IPS-NIHi7 (cell line): Measurements from ENCODE around the gene TSKU.

Experiments used
- DNase-seq: peaks from one replicate; pipeline ENCODE4 v3.0.0; 2012; ENCODE audit warnings: mixed read lengths; ENCODE audit errors: extremely low spot score

Gene TSKU

GRCh38 chr11:76770642-76771445 is 12.3 kb upstream of the TSKU start:
- no peak for DNase-seq

GRCh38 chr11:76771446-76772099 is 11.6 kb upstream of the TSKU start:
- no peak for DNase-seq

- no peak for DNase-seq
These were observed 10.9 kb upstream of the TSKU start for GRCh38 chr11:76772100-76772782.

GRCh38 chr11:76772783-76773106 is 10.4 kb upstream of the TSKU start:
- no peak for DNase-seq

- DNase-seq: no peak
These were observed 9.2 kb upstream of the TSKU start for GRCh38 chr11:76773921-76774361.

GRCh38 chr11:76776472-76776871 is 6.7 kb upstream of the TSKU start:
- DNase-seq: no peak

GRCh38 chr11:76777305-76777704 is 5.9 kb upstream of the TSKU start:
- DNase-seq: no peak

GRCh38 chr11:76777876-76778275 is 5.3 kb upstream of the TSKU start:
- DNase-seq: no peak

- DNase-seq: no peak
These were observed 4.3 kb upstream of the TSKU start for GRCh38 chr11:76778874-76779273.

- DNase-seq: no peak
These were observed 1.9 kb upstream of the TSKU start for GRCh38 chr11:76781046-76781801.

- DNase-seq: no peak
These were observed 1.2 kb upstream of the TSKU start for GRCh38 chr11:76781807-76782530.

- peak; percentile 89 for DNase-seq
These were observed 444 bp upstream of the TSKU start for GRCh38 chr11:76782531-76783293.

- peak; percentile 96 for DNase-seq
These were observed 999 bp downstream of the TSKU start for GRCh38 chr11:76783896-76784813.

- DNase-seq: peak; percentile 35
These were observed 2.4 kb downstream of the TSKU start for GRCh38 chr11:76785513-76785912.

- no peak for DNase-seq
These were observed 2.9 kb downstream of the TSKU start for GRCh38 chr11:76786016-76786415.

GRCh38 chr11:76786441-76787014 is 3.4 kb downstream of the TSKU start:
- DNase-seq: no peak

- DNase-seq: no peak
These were observed 4.1 kb downstream of the TSKU start for GRCh38 chr11:76787271-76787670.

- DNase-seq: no peak
These were observed 4.9 kb downstream of the TSKU start for GRCh38 chr11:76787911-76788596.
